ENCODE data around the gene AMIGO3. TPM values are rescaled to one million over a fixed set of nuclear protein-coding genes. Genes with fewer than 3 reads are reported as not detected.
"Not testable (repeated sequence)": the region's sequence is repeated elsewhere in the genome, so short reads cannot be mapped to it uniquely, and the experiment has no call there.

Gene AMIGO3
- polyA plus RNA-seq, 1 donor (not counting 4 experiments of a cell fraction or from before 2014, with no cell fraction given): 0.03 TPM

DNA sequence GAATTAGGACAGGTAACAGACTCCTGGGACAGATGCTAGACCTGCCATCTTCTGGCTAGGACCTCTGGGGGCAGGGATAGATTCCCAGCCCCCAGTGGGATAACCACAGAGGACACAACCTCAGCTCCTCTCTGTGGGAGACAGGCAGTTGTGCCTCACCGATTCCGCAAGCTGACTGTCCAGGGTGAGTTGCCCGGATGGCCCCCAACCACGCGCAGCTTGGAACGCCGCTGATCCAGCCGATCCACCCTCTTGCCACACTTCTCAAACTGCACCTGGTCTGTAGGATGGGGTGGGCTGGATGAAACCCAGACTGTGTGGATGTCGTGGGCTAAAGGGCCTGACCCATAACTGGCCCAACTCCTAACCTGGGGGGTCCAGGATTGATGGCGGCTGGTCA is 34.4 kb downstream of the AMIGO3 start:
- not testable (repeated sequence) for DNase-seq (ENCODE audit: low read depth, low spot score)

DNA sequence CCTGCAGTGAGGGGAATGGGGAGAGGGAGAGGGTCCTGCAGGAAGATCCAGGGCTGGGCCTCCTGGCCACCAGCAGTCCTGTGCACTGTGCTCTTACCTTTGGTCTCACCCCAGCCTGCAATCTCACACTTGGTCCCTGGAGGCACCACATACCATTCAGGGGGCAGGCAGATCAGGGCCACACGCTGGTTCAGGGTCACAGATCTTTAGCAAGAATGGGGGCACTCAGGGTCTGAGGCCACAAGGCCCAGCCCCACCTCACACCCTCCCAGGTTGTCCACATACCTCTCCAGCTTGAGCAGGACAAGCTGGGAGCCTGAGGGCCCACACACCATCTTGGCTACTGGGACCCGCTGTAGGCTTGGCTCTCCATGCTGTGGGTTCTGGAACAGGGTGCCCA is 35.0 kb downstream of the AMIGO3 start:
- H3K36me3 ChIP-seq (ENCODE audit: control insufficient read depth in 2 of 2, extremely low read depth in 1 of 2, insufficient read depth in 2 of 2, low read length in 2 of 2): peaks cover 36% of the 10 kb centered on the region in 2 experiments
- H3K9ac ChIP-seq (ENCODE audit: control insufficient read depth, extremely low read depth, insufficient read depth, low read length): not testable (repeated sequence)

More for the DNA sequence above, 34.4 kb downstream of the AMIGO3 start:
- peaks cover 30 to 35% of the 10 kb centered on the region in 2 experiments for H3K36me3 ChIP-seq (ENCODE audit: control insufficient read depth in 2 of 2, extremely low read depth in 1 of 2, insufficient read depth in 2 of 2, low read length in 2 of 2)
- H4K20me1 ChIP-seq (ENCODE audit: control insufficient read depth, extremely low read depth, insufficient read depth, low read length); H3K4me3 ChIP-seq (ENCODE audit: control insufficient read depth in 2 of 3, extremely low read depth in 1 of 3, insufficient read depth in 2 of 3, low read depth in 1 of 3, low read length in 3 of 3); H3K27me3 ChIP-seq (ENCODE audit: control insufficient read depth, extremely low read depth, insufficient read depth, low read length); H3K79me2 ChIP-seq (ENCODE audit: control insufficient read depth, insufficient read depth, low read length); H3K9me3 ChIP-seq (ENCODE audit: control insufficient read depth, low read depth, low read length); H3K27ac ChIP-seq (ENCODE audit: control insufficient read depth, insufficient read depth, low read length); dilution Hi-C loops (cut with MboI; ENCODE audit: extremely low pct_ligation_motif_present, low sequenced_read_pairs); H3K4me1 ChIP-seq (ENCODE audit: control insufficient read depth, extremely low read depth, insufficient read depth, low read length); FAIRE-seq; H3K4me2 ChIP-seq (ENCODE audit: control insufficient read depth, extremely low read depth, insufficient read depth, low read depth, low read length); H2AFZ ChIP-seq (ENCODE audit: control insufficient read depth, low read length); H3K9ac ChIP-seq (ENCODE audit: control insufficient read depth, extremely low read depth, insufficient read depth, low read length); H3K9me1 ChIP-seq (ENCODE audit: control insufficient read depth, extremely low read depth, insufficient read depth, low read length): not testable (repeated sequence)

DNA sequence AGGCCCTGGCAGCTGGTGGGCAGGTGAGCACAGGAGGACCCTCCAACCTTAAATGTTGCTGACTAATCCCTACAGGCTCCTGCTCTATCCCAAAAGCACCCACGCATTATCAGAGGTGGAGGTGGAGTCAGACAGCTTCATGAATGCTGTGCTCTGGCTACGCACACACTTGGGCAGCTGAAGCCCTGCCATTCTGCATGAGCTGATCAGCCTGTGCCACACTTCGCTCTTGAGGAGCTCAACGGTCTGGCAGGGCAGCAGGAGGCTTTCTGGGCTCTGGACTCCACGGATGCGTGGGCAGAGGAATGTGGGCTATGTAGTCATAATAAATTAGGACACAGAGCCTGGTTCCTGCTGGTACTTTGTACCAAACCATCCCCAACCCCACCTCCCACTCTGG is 36.3 kb downstream of the AMIGO3 start:
- Histone ChIP-seq H3K4me1 (ENCODE audit: control insufficient read depth, extremely low read depth, insufficient read depth, low read length) (no peaks in the 10 kb centered on the region), H3K27ac (ENCODE audit: control insufficient read depth, insufficient read depth, low read length) (no peak overlapping the region), H3K4me3 (ENCODE audit: control insufficient read depth in 2 of 3, extremely low read depth in 1 of 3, insufficient read depth in 2 of 3, low read depth in 1 of 3, low read length in 3 of 3) (no peak overlapping the region), H3K4me2 (ENCODE audit: control insufficient read depth, extremely low read depth, insufficient read depth, low read depth, low read length) (no peak overlapping the region), H3K27me3 (ENCODE audit: control insufficient read depth, extremely low read depth, insufficient read depth, low read length) (no peaks in the 10 kb centered on the region), H3K36me3 (ENCODE audit: control insufficient read depth in 2 of 2, extremely low read depth in 1 of 2, insufficient read depth in 2 of 2, low read length in 2 of 2) (peaks cover 46 to 48% of the 10 kb centered on the region in 2 experiments), H2AFZ (ENCODE audit: control insufficient read depth, low read length) (no peak overlapping the region), H3K9me1 (ENCODE audit: control insufficient read depth, extremely low read depth, insufficient read depth, low read length) (no peaks in the 10 kb centered on the region), H4K20me1 (ENCODE audit: control insufficient read depth, extremely low read depth, insufficient read depth, low read length) (no peaks in the 10 kb centered on the region), H3K9ac (ENCODE audit: control insufficient read depth, extremely low read depth, insufficient read depth, low read length) (no peak overlapping the region), H3K79me2 (ENCODE audit: control insufficient read depth, insufficient read depth, low read length) (no peaks in the 10 kb centered on the region), H3K9me3 (ENCODE audit: control insufficient read depth, low read depth, low read length) (no peaks in the 10 kb centered on the region)
- no peak for DNase-seq (ENCODE audit: low read depth, low spot score)
- FAIRE-seq: no peak
- dilution Hi-C loops (cut with MboI; ENCODE audit: extremely low pct_ligation_motif_present, low sequenced_read_pairs): no loop called here
- no peak for TF ChIP-seq EZH2 (IDR thresholded peaks at IDR 0.05; ENCODE audit: low read length)
- TF ChIP-seq, protein P1, sequence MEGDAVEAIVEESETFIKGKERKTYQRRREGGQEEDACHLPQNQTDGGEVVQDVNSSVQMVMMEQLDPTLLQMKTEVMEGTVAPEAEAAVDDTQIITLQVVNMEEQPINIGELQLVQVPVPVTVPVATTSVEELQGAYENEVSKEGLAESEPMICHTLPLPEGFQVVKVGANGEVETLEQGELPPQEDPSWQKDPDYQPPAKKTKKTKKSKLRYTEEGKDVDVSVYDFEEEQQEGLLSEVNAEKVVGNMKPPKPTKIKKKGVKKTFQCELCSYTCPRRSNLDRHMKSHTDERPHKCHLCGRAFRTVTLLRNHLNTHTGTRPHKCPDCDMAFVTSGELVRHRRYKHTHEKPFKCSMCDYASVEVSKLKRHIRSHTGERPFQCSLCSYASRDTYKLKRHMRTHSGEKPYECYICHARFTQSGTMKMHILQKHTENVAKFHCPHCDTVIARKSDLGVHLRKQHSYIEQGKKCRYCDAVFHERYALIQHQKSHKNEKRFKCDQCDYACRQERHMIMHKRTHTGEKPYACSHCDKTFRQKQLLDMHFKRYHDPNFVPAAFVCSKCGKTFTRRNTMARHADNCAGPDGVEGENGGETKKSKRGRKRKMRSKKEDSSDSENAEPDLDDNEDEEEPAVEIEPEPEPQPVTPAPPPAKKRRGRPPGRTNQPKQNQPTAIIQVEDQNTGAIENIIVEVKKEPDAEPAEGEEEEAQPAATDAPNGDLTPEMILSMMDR (optimal IDR thresholded peaks at IDR 0.05 in 1 of 3, IDR thresholded peaks at IDR 0.05 in 1 of 3, conservative IDR thresholded peaks at IDR 0.05 in 1 of 3; ENCODE audit: extremely low read depth in 1 of 3, insufficient read depth in 2 of 3, low read length in 3 of 3): no peak

More for the DNA sequence above, 35.0 kb downstream of the AMIGO3 start:
- H3K9me3 ChIP-seq (ENCODE audit: control insufficient read depth, low read depth, low read length); H3K79me2 ChIP-seq (ENCODE audit: control insufficient read depth, insufficient read depth, low read length); DNase-seq (ENCODE audit: low read depth, low spot score); H3K4me2 ChIP-seq (ENCODE audit: control insufficient read depth, extremely low read depth, insufficient read depth, low read depth, low read length); H3K4me1 ChIP-seq (ENCODE audit: control insufficient read depth, extremely low read depth, insufficient read depth, low read length); FAIRE-seq; H3K27me3 ChIP-seq (ENCODE audit: control insufficient read depth, extremely low read depth, insufficient read depth, low read length); H3K9me1 ChIP-seq (ENCODE audit: control insufficient read depth, extremely low read depth, insufficient read depth, low read length); dilution Hi-C loops (cut with MboI; ENCODE audit: extremely low pct_ligation_motif_present, low sequenced_read_pairs); H4K20me1 ChIP-seq (ENCODE audit: control insufficient read depth, extremely low read depth, insufficient read depth, low read length); H3K27ac ChIP-seq (ENCODE audit: control insufficient read depth, insufficient read depth, low read length); H3K4me3 ChIP-seq (ENCODE audit: control insufficient read depth in 2 of 3, extremely low read depth in 1 of 3, insufficient read depth in 2 of 3, low read depth in 1 of 3, low read length in 3 of 3); H2AFZ ChIP-seq (ENCODE audit: control insufficient read depth, low read length): not testable (repeated sequence)
